HCT116 (cell line): ENCODE results near the gene FAM118B. TPM values are rescaled to one million over a fixed set of nuclear protein-coding genes. Genes with fewer than 3 reads are reported as not detected.

Experiments used
- ATAC-seq: fragments of 200-7000 bp; cut with Tn5 transposase; 2 replicates; pipeline ENCODE4 v1.9.1; 2020; ENCODE audit warnings: mild to moderate bottlenecking, moderate library complexity
- BruUV-seq: library from RNA; stranded (reverse); fragments of 400-500 nt; replicated peaks from 2 replicates; lab custom pipeline; 2021; lab: Mats Ljungman, UMichigan
- CTCF ChIA-PET: fragments of 300-600 bp; sonication (Branson Sonifier 250); formaldehyde crosslinking; loops from one replicate; lab custom pipeline; 2021; ENCODE audit warnings: antibody characterized with exemption; lab: Charles Lee
- POLR2A ChIA-PET: fragments of 300-600, 350-600 bp; sonication (Branson Sonifier 250); formaldehyde crosslinking; loops from one replicate; lab custom pipeline; 2021; ENCODE audit warnings: antibody characterized with exemption; lab: Charles Lee
- RAD21 ChIA-PET, 2 experiments: fragments of 300-600 bp; sonication (Branson Sonifier 250); formaldehyde crosslinking; loops; one replicate each; lab custom pipeline; 2023; ENCODE audit warnings: low total read pairs in 2 of 2; ENCODE audit not compliant: uncharacterized antibody in 2 of 2, unreplicated experiment in 2 of 2, low non-redundant PET in 1 of 2; lab: Charles Lee
- DNase-seq: peaks from one replicate; pipeline ENCODE4 v3.0.0-alpha.2; 2010; ENCODE audit warnings: low read depth, low spot score
- H2AFZ ChIP-seq: fragments of 200-600 bp; shearing (Covaris generic), sonication (generic); 2 replicates; pipeline ENCODE4 v1.6.1; 2017; ENCODE audit warnings: low read depth, mixed run types, mixed read lengths, antibody characterized with exemption, low read length; ENCODE audit not compliant: poor library complexity, severe bottlenecking
- H3K27ac ChIP-seq: 2 replicates; pipeline ENCODE4 v1.5.1; 2012; ENCODE audit warnings: low read depth, low read length
- H3K27me3 ChIP-seq: fragments of 200-600 bp; sonication (generic); 2 replicates; pipeline ENCODE4 v1.6.1; 2016; ENCODE audit warnings: mixed run types, low read length, mixed read lengths; ENCODE audit not compliant: insufficient read depth
- H3K36me3 ChIP-seq, 2 experiments: fragments of 200-500 bp in 1 of 2; fragments of 200-600 bp in 1 of 2; sonication (Bioruptor generic) in 1 of 2; sonication (generic) in 1 of 2; 2 replicates each; pipeline versions ENCODE4 v1.5.1 to v1.6.1; 2014 to 2016; ENCODE audit warnings: low read length in 2 of 2, inconsistent platforms in 1 of 2, mixed read lengths in 1 of 2, mixed run types in 1 of 2; ENCODE audit not compliant: insufficient read depth in 2 of 2, control insufficient read depth in 1 of 2
- H3K4me1 ChIP-seq, 2 experiments: fragments of 200-600 bp in 1 of 2; sonication (generic) in 1 of 2; 2 replicates each; pipeline versions ENCODE4 v1.5.1 to v1.6.1; 2012 to 2017; ENCODE audit warnings: low read length in 2 of 2, inconsistent platforms in 1 of 2, mild to moderate bottlenecking in 1 of 2, mixed read lengths in 1 of 2, mixed run types in 1 of 2, moderate library complexity in 1 of 2; ENCODE audit not compliant: insufficient read depth in 2 of 2, control insufficient read depth in 1 of 2
- H3K4me2 ChIP-seq: fragments of 200-600 bp; sonication (generic); 2 replicates; pipeline ENCODE4 v1.6.1; 2017; ENCODE audit warnings: mixed run types, low read length, mixed read lengths
- H3K4me3 ChIP-seq, 2 experiments: fragments of 200-600 bp in 1 of 2; sonication (generic) in 1 of 2; replicated peaks in 1 of 2; 2 replicates each; pipeline ENCODE4 v1.5.1; 2011 to 2016; ENCODE audit warnings: low read length in 2 of 2, control low read depth in 1 of 2, low read depth in 1 of 2, mild to moderate bottlenecking in 1 of 2, mixed read lengths in 1 of 2, mixed run types in 1 of 2
- H3K79me2 ChIP-seq: fragments of 200-600 bp; sonication (generic); 2 replicates; pipeline ENCODE4 v1.6.1; 2017; ENCODE audit warnings: mild to moderate bottlenecking, mixed run types, low read length, moderate library complexity, mixed read lengths; ENCODE audit not compliant: insufficient read depth
- H3K9ac ChIP-seq: fragments of 200-600 bp; sonication (generic); 2 replicates; pipeline ENCODE4 v1.6.1; 2016; ENCODE audit warnings: low read length, mixed read lengths
- H3K9me2 ChIP-seq: fragments of 200-600 bp; sonication (generic), shearing (Covaris generic); 2 replicates; pipeline ENCODE4 v1.6.1; 2017; ENCODE audit warnings: mixed run types, mild to moderate bottlenecking, moderate library complexity; ENCODE audit not compliant: insufficient read depth
- H3K9me3 ChIP-seq, 2 experiments: fragments of 200-500 bp in 1 of 2; fragments of 200-600 bp in 1 of 2; sonication (Bioruptor generic) in 1 of 2; sonication (generic) in 1 of 2; 2 replicates each; pipeline ENCODE4 v1.6.1; 2014 to 2017; ENCODE audit warnings: low read length in 2 of 2, mixed read lengths in 2 of 2, inconsistent platforms in 1 of 2, low read depth in 1 of 2, mild to moderate bottlenecking in 1 of 2, mixed run types in 1 of 2, moderate library complexity in 1 of 2; ENCODE audit not compliant: control insufficient read depth in 1 of 2, insufficient read depth in 1 of 2
- H4K20me1 ChIP-seq: fragments of 200-600 bp; sonication (generic), shearing (Covaris generic); 2 replicates; pipeline ENCODE4 v1.6.1; 2017; ENCODE audit warnings: mixed run types, mild to moderate bottlenecking, moderate library complexity; ENCODE audit not compliant: insufficient read depth
- ATF3 ChIP-seq: IDR thresholded peaks from 2 replicates; pipeline ENCODE4 v1.6.1; 2012
- CBX3 ChIP-seq: IDR thresholded peaks from 2 replicates; pipeline ENCODE4 v1.6.1; 2012; ENCODE audit warnings: low read depth
- CTCF ChIP-seq, 3 experiments: fragments of 200-600 bp in 1 of 3; sonication (generic) in 1 of 3; IDR thresholded peaks in 2 of 3; conservative IDR thresholded peaks in 1 of 3; 2 replicates each; pipeline ENCODE4 v1.5.1; 2012 to 2017; ENCODE audit warnings: low read depth in 2 of 3, low read length in 2 of 3, antibody characterized with exemption in 1 of 3, borderline replicate concordance in 1 of 3, control low read depth in 1 of 3, mild to moderate bottlenecking in 1 of 3, mixed read lengths in 1 of 3, mixed run types in 1 of 3, moderate library complexity in 1 of 3; ENCODE audit not compliant: insufficient read depth in 1 of 3
- ELF1 ChIP-seq: IDR thresholded peaks from 2 replicates; pipeline ENCODE4 v1.6.1; 2012; ENCODE audit warnings: low read depth, borderline replicate concordance
- JUND ChIP-seq: IDR thresholded peaks from 2 replicates; pipeline ENCODE4 v1.6.1; 2012
- MAX ChIP-seq: IDR thresholded peaks from 2 replicates; pipeline ENCODE4 v1.6.1; 2012
- SRF ChIP-seq: IDR thresholded peaks from 2 replicates; pipeline ENCODE4 v1.6.1; 2012; ENCODE audit warnings: low read depth
- intact Hi-C: fragments of 100-400 bp; cut with micrococcal nuclease; formaldehyde crosslinking; loops from 2 replicates; pipeline ENCODE4 v1.10.0; 2022
- total RNA-seq: library from RNA; stranded (reverse); gene quantifications from one replicate; pipeline ENCODE4 v1.2.1, GENCODE V29; 2021; ENCODE audit not compliant: unreplicated experiment

Gene FAM118B
- total RNA-seq, 1 experiment from 2014 or later: 12.8 TPM

- ChIA-PET CTCF (no interaction called here), RAD21 (no interaction called here), POLR2A (no interaction called here)
- Histone ChIP-seq H3K9ac (no peak overlapping the region), H3K4me2 (no peak overlapping the region), H3K36me3 (no peaks in the 10 kb centered on the region), H3K9me3 (no peaks in the 10 kb centered on the region), H3K4me3 (no peak overlapping the region), H3K27ac (no peak overlapping the region), H3K79me2 (no peaks in the 10 kb centered on the region), H3K4me1 (no peaks in the 10 kb centered on the region), H3K9me2 (no peaks in the 10 kb centered on the region), H2AFZ (no peak overlapping the region), H4K20me1 (no peaks in the 10 kb centered on the region), H3K27me3 (no peaks in the 10 kb centered on the region)
- no TSS peak for BruUV-seq
- TF ChIP-seq ATF3: no peak
- DNase-seq (no peak), ATAC-seq (no peak)
- intact Hi-C loops: no loop called here
Measured at GRCh38 chr11:126172596-126173038, 39.0 kb upstream of the FAM118B start.

GRCh38 chr11:126173257-126173656 lies 38.3 kb upstream of the FAM118B start:
- no peaks in the 10 kb centered on the region for H4K20me1 ChIP-seq
- ATAC-seq (no peak), DNase-seq (no peak)
- intact Hi-C loops: no loop called here
- H3K4me1 ChIP-seq: no peaks in the 10 kb centered on the region
- H3K9me2 ChIP-seq: no peaks in the 10 kb centered on the region
- ChIA-PET RAD21 (no interaction called here), POLR2A (no interaction called here)
- no peaks in the 10 kb centered on the region for H3K79me2 ChIP-seq
- H2AFZ ChIP-seq: no peak overlapping the region
- BruUV-seq: no TSS peak
- no peaks in the 10 kb centered on the region for H3K36me3 ChIP-seq
- H3K27me3 ChIP-seq: no peaks in the 10 kb centered on the region
- TF ChIP-seq CTCF (IDR thresholded peaks at IDR 0.05 in 2 of 3, conservative IDR thresholded peaks at IDR 0.05 in 1 of 3; ENCODE audit: borderline replicate concordance in 1 of 3, insufficient read depth in 1 of 3, low read depth in 2 of 3, low read length in 2 of 3): no peak
- TF ChIP-seq MAX: no peak
- TF ChIP-seq SRF: no peak
- no peak for TF ChIP-seq ATF3
- no peak for TF ChIP-seq JUND
- no peak for TF ChIP-seq ELF1
- no peak for TF ChIP-seq CBX3
- TF ChIP-seq, all 23 proteins: peak for 0
- Histone ChIP-seq H3K27ac (no peak overlapping the region), H3K9ac (no peak overlapping the region), H3K4me3 (no peak overlapping the region), H3K4me2 (no peak overlapping the region), H3K9me3 (no peaks in the 10 kb centered on the region)
- CTCF ChIA-PET: no interaction called here
